HCT116 (cell line): ENCODE measurements around the gene PGLYRP3. TPM values are rescaled to one million over a fixed set of nuclear protein-coding genes. Genes with fewer than 3 reads are reported as not detected.

Experiments
- ATAC-seq: fragments of 200-7000 bp; cut with Tn5 transposase; 2 replicates; pipeline ENCODE4 v1.9.1; 2020; ENCODE audit warnings: mild to moderate bottlenecking, moderate library complexity
- BruUV-seq: library from RNA; stranded (reverse); fragments of 400-500 nt; replicated peaks from 2 replicates; lab custom pipeline; 2021; lab: Mats Ljungman, UMichigan
- CTCF ChIA-PET: fragments of 300-600 bp; sonication (Branson Sonifier 250); formaldehyde crosslinking; loops from one replicate; lab custom pipeline; 2021; ENCODE audit warnings: antibody characterized with exemption; lab: Charles Lee
- POLR2A ChIA-PET: fragments of 300-600, 350-600 bp; sonication (Branson Sonifier 250); formaldehyde crosslinking; loops from one replicate; lab custom pipeline; 2021; ENCODE audit warnings: antibody characterized with exemption; lab: Charles Lee
- RAD21 ChIA-PET, 2 experiments: fragments of 300-600 bp; sonication (Branson Sonifier 250); formaldehyde crosslinking; loops; one replicate each; lab custom pipeline; 2023; ENCODE audit warnings: low total read pairs in 2 of 2; ENCODE audit not compliant: uncharacterized antibody in 2 of 2, unreplicated experiment in 2 of 2, low non-redundant PET in 1 of 2; lab: Charles Lee
- DNase-seq: peaks from one replicate; pipeline ENCODE4 v3.0.0-alpha.2; 2010; ENCODE audit warnings: low read depth, low spot score
- H2AFZ ChIP-seq: fragments of 200-600 bp; shearing (Covaris generic), sonication (generic); 2 replicates; pipeline ENCODE4 v1.6.1; 2017; ENCODE audit warnings: low read depth, mixed run types, mixed read lengths, antibody characterized with exemption, low read length; ENCODE audit not compliant: poor library complexity, severe bottlenecking
- H3K27ac ChIP-seq: 2 replicates; pipeline ENCODE4 v1.5.1; 2012; ENCODE audit warnings: low read depth, low read length
- H3K27me3 ChIP-seq: fragments of 200-600 bp; sonication (generic); 2 replicates; pipeline ENCODE4 v1.6.1; 2016; ENCODE audit warnings: mixed run types, low read length, mixed read lengths; ENCODE audit not compliant: insufficient read depth
- H3K36me3 ChIP-seq, 2 experiments: fragments of 200-500 bp in 1 of 2; fragments of 200-600 bp in 1 of 2; sonication (Bioruptor generic) in 1 of 2; sonication (generic) in 1 of 2; 2 replicates each; pipeline versions ENCODE4 v1.5.1 to v1.6.1; 2014 to 2016; ENCODE audit warnings: low read length in 2 of 2, inconsistent platforms in 1 of 2, mixed read lengths in 1 of 2, mixed run types in 1 of 2; ENCODE audit not compliant: insufficient read depth in 2 of 2, control insufficient read depth in 1 of 2
- H3K4me1 ChIP-seq, 2 experiments: fragments of 200-600 bp in 1 of 2; sonication (generic) in 1 of 2; 2 replicates each; pipeline versions ENCODE4 v1.5.1 to v1.6.1; 2012 to 2017; ENCODE audit warnings: low read length in 2 of 2, inconsistent platforms in 1 of 2, mild to moderate bottlenecking in 1 of 2, mixed read lengths in 1 of 2, mixed run types in 1 of 2, moderate library complexity in 1 of 2; ENCODE audit not compliant: insufficient read depth in 2 of 2, control insufficient read depth in 1 of 2
- H3K4me2 ChIP-seq: fragments of 200-600 bp; sonication (generic); 2 replicates; pipeline ENCODE4 v1.6.1; 2017; ENCODE audit warnings: mixed run types, low read length, mixed read lengths
- H3K4me3 ChIP-seq, 2 experiments: fragments of 200-600 bp in 1 of 2; sonication (generic) in 1 of 2; replicated peaks in 1 of 2; 2 replicates each; pipeline ENCODE4 v1.5.1; 2011 to 2016; ENCODE audit warnings: low read length in 2 of 2, control low read depth in 1 of 2, low read depth in 1 of 2, mild to moderate bottlenecking in 1 of 2, mixed read lengths in 1 of 2, mixed run types in 1 of 2
- H3K79me2 ChIP-seq: fragments of 200-600 bp; sonication (generic); 2 replicates; pipeline ENCODE4 v1.6.1; 2017; ENCODE audit warnings: mild to moderate bottlenecking, mixed run types, low read length, moderate library complexity, mixed read lengths; ENCODE audit not compliant: insufficient read depth
- H3K9ac ChIP-seq: fragments of 200-600 bp; sonication (generic); 2 replicates; pipeline ENCODE4 v1.6.1; 2016; ENCODE audit warnings: low read length, mixed read lengths
- H3K9me2 ChIP-seq: fragments of 200-600 bp; sonication (generic), shearing (Covaris generic); 2 replicates; pipeline ENCODE4 v1.6.1; 2017; ENCODE audit warnings: mixed run types, mild to moderate bottlenecking, moderate library complexity; ENCODE audit not compliant: insufficient read depth
- H3K9me3 ChIP-seq, 2 experiments: fragments of 200-500 bp in 1 of 2; fragments of 200-600 bp in 1 of 2; sonication (Bioruptor generic) in 1 of 2; sonication (generic) in 1 of 2; 2 replicates each; pipeline ENCODE4 v1.6.1; 2014 to 2017; ENCODE audit warnings: low read length in 2 of 2, mixed read lengths in 2 of 2, inconsistent platforms in 1 of 2, low read depth in 1 of 2, mild to moderate bottlenecking in 1 of 2, mixed run types in 1 of 2, moderate library complexity in 1 of 2; ENCODE audit not compliant: control insufficient read depth in 1 of 2, insufficient read depth in 1 of 2
- H4K20me1 ChIP-seq: fragments of 200-600 bp; sonication (generic), shearing (Covaris generic); 2 replicates; pipeline ENCODE4 v1.6.1; 2017; ENCODE audit warnings: mixed run types, mild to moderate bottlenecking, moderate library complexity; ENCODE audit not compliant: insufficient read depth
- ATF3 ChIP-seq: IDR thresholded peaks from 2 replicates; pipeline ENCODE4 v1.6.1; 2012
- CEBPB ChIP-seq: IDR thresholded peaks from 2 replicates; pipeline ENCODE4 v1.6.1; 2012; ENCODE audit warnings: low read depth
- CTCF ChIP-seq, 3 experiments: fragments of 200-600 bp in 1 of 3; sonication (generic) in 1 of 3; IDR thresholded peaks in 2 of 3; conservative IDR thresholded peaks in 1 of 3; 2 replicates each; pipeline ENCODE4 v1.5.1; 2012 to 2017; ENCODE audit warnings: low read depth in 2 of 3, low read length in 2 of 3, antibody characterized with exemption in 1 of 3, borderline replicate concordance in 1 of 3, control low read depth in 1 of 3, mild to moderate bottlenecking in 1 of 3, mixed read lengths in 1 of 3, mixed run types in 1 of 3, moderate library complexity in 1 of 3; ENCODE audit not compliant: insufficient read depth in 1 of 3
- EGR1 ChIP-seq: IDR thresholded peaks from 2 replicates; pipeline ENCODE4 v1.6.1; 2012; ENCODE audit warnings: low read depth
- ELF1 ChIP-seq: IDR thresholded peaks from 2 replicates; pipeline ENCODE4 v1.6.1; 2012; ENCODE audit warnings: low read depth, borderline replicate concordance
- EZH2 ChIP-seq: fragments of 200-600 bp; sonication (generic); IDR thresholded peaks from 2 replicates; pipeline ENCODE4 v1.6.1; 2017; ENCODE audit warnings: antibody characterized with exemption, mixed run types
- EZH2phosphoT487 ChIP-seq: fragments of 200-600 bp; IDR thresholded peaks from 2 replicates; pipeline ENCODE4 v1.6.1; 2018; ENCODE audit warnings: antibody characterized with exemption, borderline replicate concordance
- FOSL1 ChIP-seq: IDR thresholded peaks from 2 replicates; pipeline ENCODE4 v1.6.1; 2012; ENCODE audit warnings: low read depth
- JUND ChIP-seq: IDR thresholded peaks from 2 replicates; pipeline ENCODE4 v1.6.1; 2012
- MAX ChIP-seq: IDR thresholded peaks from 2 replicates; pipeline ENCODE4 v1.6.1; 2012
- POLR2A ChIP-seq: IDR thresholded peaks from 2 replicates; pipeline ENCODE4 v1.7.0; 2011; ENCODE audit warnings: borderline replicate concordance; ENCODE audit not compliant: insufficient read depth, insufficient read length; ENCODE audit errors: extremely low read depth
- POLR2AphosphoS5 ChIP-seq: IDR thresholded peaks from 2 replicates; pipeline ENCODE4 v1.6.1; 2011; ENCODE audit warnings: mild to moderate bottlenecking, low read depth, low read length, moderate library complexity
- RAD21 ChIP-seq: IDR thresholded peaks from 2 replicates; pipeline ENCODE4 v1.6.1; 2012; ENCODE audit warnings: low read depth, mild to moderate bottlenecking
- REST ChIP-seq: IDR thresholded peaks from 2 replicates; pipeline ENCODE4 v1.6.1; 2012; ENCODE audit warnings: low read depth
- SIN3A ChIP-seq: IDR thresholded peaks from 2 replicates; pipeline ENCODE4 v1.6.1; 2012; ENCODE audit warnings: low read depth
- SP1 ChIP-seq: IDR thresholded peaks from 2 replicates; pipeline ENCODE4 v1.6.1; 2012; ENCODE audit warnings: low read depth
- SRF ChIP-seq: IDR thresholded peaks from 2 replicates; pipeline ENCODE4 v1.6.1; 2012; ENCODE audit warnings: low read depth
- YY1 ChIP-seq: IDR thresholded peaks from 2 replicates; pipeline ENCODE4 v1.6.1; 2011; ENCODE audit warnings: low read length, low read depth, moderate library complexity, mild to moderate bottlenecking; ENCODE audit not compliant: insufficient replicate concordance; ENCODE audit errors: extremely low read depth
- ZBTB33 ChIP-seq: IDR thresholded peaks from 2 replicates; pipeline ENCODE4 v1.6.1; 2011; ENCODE audit warnings: mild to moderate bottlenecking, low read length, moderate library complexity; ENCODE audit not compliant: insufficient replicate concordance; ENCODE audit errors: extremely low read depth
- ZNF274 ChIP-seq: fragments of 200-500 bp; sonication (Bioruptor generic); IDR thresholded peaks from 2 replicates; pipeline ENCODE4 v1.6.1; 2014; ENCODE audit warnings: mild to moderate bottlenecking, low read depth, low read length, inconsistent platforms
- intact Hi-C: fragments of 100-400 bp; cut with micrococcal nuclease; formaldehyde crosslinking; loops from 2 replicates; pipeline ENCODE4 v1.10.0; 2022
- total RNA-seq: library from RNA; stranded (reverse); gene quantifications from one replicate; pipeline ENCODE4 v1.2.1, GENCODE V29; 2021; ENCODE audit not compliant: unreplicated experiment

The PGLYRP3 gene
- total RNA-seq, 1 experiment from 2014 or later: not detected

GRCh38 chr1:153292740-153293479 is 19.8 kb downstream of the PGLYRP3 start:
- ATAC-seq: no peak
- no peaks in the 10 kb centered on the region for H3K9me3 ChIP-seq
- no TSS peak for BruUV-seq
- ChIA-PET RAD21 (no interaction called here), CTCF (no interaction called here), POLR2A (no interaction called here)
- H2AFZ ChIP-seq: no peak overlapping the region
- no peaks in the 10 kb centered on the region for H3K36me3 ChIP-seq
- peaks cover 4 to 6% of the 10 kb centered on the region in 2 experiments; a peak in 2 of 4 replicates for H3K4me1 ChIP-seq
- H3K4me2 ChIP-seq: no peak overlapping the region
- intact Hi-C loops: no loop called here
- no peaks in the 10 kb centered on the region for H3K79me2 ChIP-seq
- H3K4me3 ChIP-seq: no peak overlapping the region
- H3K27me3 ChIP-seq: no peaks in the 10 kb centered on the region; the same call in 1 of the 2 replicates
- H3K9ac ChIP-seq: no peak overlapping the region
- H3K27ac ChIP-seq: no peak overlapping the region
- no peaks in the 10 kb centered on the region for H3K9me2 ChIP-seq
- H4K20me1 ChIP-seq: no peaks in the 10 kb centered on the region
- TF ChIP-seq ATF3: no peak
- no peak for TF ChIP-seq RAD21
- no peak for TF ChIP-seq CTCF (IDR thresholded peaks at IDR 0.05 in 2 of 3, conservative IDR thresholded peaks at IDR 0.05 in 1 of 3; ENCODE audit: borderline replicate concordance in 1 of 3, insufficient read depth in 1 of 3, low read depth in 2 of 3, low read length in 2 of 3)
- TF ChIP-seq EGR1: no peak
- TF ChIP-seq POLR2A: no peak
- no peak for TF ChIP-seq ZNF274
- TF ChIP-seq YY1: no peak
- TF ChIP-seq POLR2AphosphoS5: no peak
- TF ChIP-seq CEBPB: no peak
- no peak for TF ChIP-seq FOSL1
- no peak for TF ChIP-seq SRF
- no peak for TF ChIP-seq SIN3A
- no peak for TF ChIP-seq ELF1
- TF ChIP-seq MAX: no peak
- TF ChIP-seq EZH2: no peak
- TF ChIP-seq ZBTB33: no peak
- no peak for TF ChIP-seq EZH2phosphoT487
- TF ChIP-seq SP1: no peak
- TF ChIP-seq REST: no peak
- TF ChIP-seq JUND: no peak
- no peak for DNase-seq
